SKM-1 (cell line): ENCODE results near the gene ESRRB.

Source experiments
- DNase-seq: peaks from one replicate; lab custom pipeline; 2025; ENCODE audit not compliant: unreplicated experiment; lab: John Stamatoyannopoulos, UW

Gene ESRRB

GRCh38 chr14:76375947-76376404 lies at the start of gene ESRRB:
Gene ESRRB (plus strand): TSS chr14:76376137. CDS start chr14:76376402, 265 bp downstream.
- no peak for DNase-seq

GRCh38 chr14:76326918-76327689 lies 48.8 kb upstream of the ESRRB start:
- DNase-seq: no peak

- DNase-seq: no peak
These were observed 47.3 kb upstream of the ESRRB start for GRCh38 chr14:76328457-76329137.

GRCh38 chr14:76329154-76329928 lies 46.6 kb upstream of the ESRRB start:
- no peak for DNase-seq

- no peak for DNase-seq
These were observed 46.0 kb upstream of the ESRRB start for GRCh38 chr14:76329951-76330350.

- DNase-seq: no peak
These were observed 45.3 kb upstream of the ESRRB start for GRCh38 chr14:76330411-76331327.

GRCh38 chr14:76331328-76332011 lies 44.5 kb upstream of the ESRRB start:
- DNase-seq: no peak

GRCh38 chr14:76333664-76334063 lies 42.3 kb upstream of the ESRRB start:
- DNase-seq: no peak

- no peak for DNase-seq
These were observed 41.6 kb upstream of the ESRRB start for GRCh38 chr14:76334316-76334715.

GRCh38 chr14:76336876-76337275 lies 39.1 kb upstream of the ESRRB start:
- no peak for DNase-seq

- DNase-seq: no peak
These were observed 38.0 kb upstream of the ESRRB start for GRCh38 chr14:76337635-76338545.

GRCh38 chr14:76339728-76340615 lies 36.0 kb upstream of the ESRRB start:
- DNase-seq: no peak

- DNase-seq: no peak
These were observed 32.6 kb upstream of the ESRRB start for GRCh38 chr14:76343386-76343785.

GRCh38 chr14:76346391-76347160 lies 29.4 kb upstream of the ESRRB start:
- DNase-seq: no peak

- no peak for DNase-seq
These were observed 27.0 kb upstream of the ESRRB start for GRCh38 chr14:76348898-76349297.

GRCh38 chr14:76349993-76350392 lies 25.9 kb upstream of the ESRRB start:
- no peak for DNase-seq

- no peak for DNase-seq
These were observed 25.3 kb upstream of the ESRRB start for GRCh38 chr14:76350671-76351070.
